ENCODE measurements around the gene SLCO3A1.

- TF ChIP-seq, protein P1, sequence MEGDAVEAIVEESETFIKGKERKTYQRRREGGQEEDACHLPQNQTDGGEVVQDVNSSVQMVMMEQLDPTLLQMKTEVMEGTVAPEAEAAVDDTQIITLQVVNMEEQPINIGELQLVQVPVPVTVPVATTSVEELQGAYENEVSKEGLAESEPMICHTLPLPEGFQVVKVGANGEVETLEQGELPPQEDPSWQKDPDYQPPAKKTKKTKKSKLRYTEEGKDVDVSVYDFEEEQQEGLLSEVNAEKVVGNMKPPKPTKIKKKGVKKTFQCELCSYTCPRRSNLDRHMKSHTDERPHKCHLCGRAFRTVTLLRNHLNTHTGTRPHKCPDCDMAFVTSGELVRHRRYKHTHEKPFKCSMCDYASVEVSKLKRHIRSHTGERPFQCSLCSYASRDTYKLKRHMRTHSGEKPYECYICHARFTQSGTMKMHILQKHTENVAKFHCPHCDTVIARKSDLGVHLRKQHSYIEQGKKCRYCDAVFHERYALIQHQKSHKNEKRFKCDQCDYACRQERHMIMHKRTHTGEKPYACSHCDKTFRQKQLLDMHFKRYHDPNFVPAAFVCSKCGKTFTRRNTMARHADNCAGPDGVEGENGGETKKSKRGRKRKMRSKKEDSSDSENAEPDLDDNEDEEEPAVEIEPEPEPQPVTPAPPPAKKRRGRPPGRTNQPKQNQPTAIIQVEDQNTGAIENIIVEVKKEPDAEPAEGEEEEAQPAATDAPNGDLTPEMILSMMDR (IDR thresholded peaks at IDR 0.05; ENCODE audit: borderline replicate concordance, extremely low read depth, low read length, poor library complexity, severe bottlenecking), result no peak
- TF ChIP-seq EZH2 (IDR thresholded peaks at IDR 0.05; ENCODE audit: borderline replicate concordance, low read depth, low read length, severe bottlenecking), result no peak
Measured at GRCh38 chr15:92078270-92078669, 224.8 kb downstream of the SLCO3A1 start.
